Activated CD4-positive, CD25-positive, alpha-beta regulatory T cell treated with anti-CD3 and anti-CD28 coated beads, Interleukin-2, amount 50 U/mL, for 16 hours (primary cell): ENCODE data around the gene RPTN.
"Not testable (repeated sequence)": the region's sequence is repeated elsewhere in the genome, so short reads cannot be mapped to it uniquely, and the experiment has no call there.

ENCODE experiments used
- DNase-seq: peaks from one replicate; pipeline ENCODE4 v3.0.0-alpha.2; 2020; ENCODE audit warnings: low read depth, low spot score

Gene RPTN

DNA sequence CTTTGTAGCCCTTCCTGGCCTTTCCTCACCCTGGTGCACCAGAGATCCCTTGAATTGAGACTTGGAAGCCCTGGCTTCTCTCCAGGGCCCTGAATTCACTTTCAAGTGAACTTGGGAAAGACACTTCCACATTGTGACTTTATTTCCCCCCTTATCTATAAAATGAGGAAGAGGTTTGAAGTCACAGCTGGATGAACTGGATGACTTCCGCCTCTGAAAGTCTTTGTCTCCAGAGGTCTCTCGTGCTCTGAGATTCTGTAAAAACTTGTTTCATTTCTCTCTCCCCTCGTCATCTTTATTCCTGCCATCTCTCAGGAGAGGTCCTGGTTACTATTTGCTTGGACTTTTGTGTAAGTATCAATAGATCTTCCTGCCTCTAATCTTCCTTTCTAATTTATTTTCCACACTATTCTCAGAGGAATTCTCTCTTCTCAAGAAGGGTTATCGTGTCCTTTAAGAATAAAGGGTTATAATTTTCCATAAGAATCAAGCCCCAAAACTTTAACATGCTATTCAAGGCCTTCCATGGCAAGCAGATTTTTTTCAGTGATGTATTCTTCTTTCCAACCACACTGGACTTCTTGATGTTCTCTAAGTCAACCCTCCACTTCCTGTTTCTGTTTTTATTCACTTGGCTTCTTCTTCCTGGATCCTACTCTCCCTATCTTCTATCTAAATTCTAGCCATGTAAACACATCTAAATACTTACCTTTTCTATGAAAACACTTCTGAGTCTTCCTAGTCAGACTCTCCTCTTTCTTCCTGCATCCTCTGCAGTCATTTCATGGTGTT, 6.5 kb upstream of the RPTN start:
- DNase-seq = no peak

DNA sequence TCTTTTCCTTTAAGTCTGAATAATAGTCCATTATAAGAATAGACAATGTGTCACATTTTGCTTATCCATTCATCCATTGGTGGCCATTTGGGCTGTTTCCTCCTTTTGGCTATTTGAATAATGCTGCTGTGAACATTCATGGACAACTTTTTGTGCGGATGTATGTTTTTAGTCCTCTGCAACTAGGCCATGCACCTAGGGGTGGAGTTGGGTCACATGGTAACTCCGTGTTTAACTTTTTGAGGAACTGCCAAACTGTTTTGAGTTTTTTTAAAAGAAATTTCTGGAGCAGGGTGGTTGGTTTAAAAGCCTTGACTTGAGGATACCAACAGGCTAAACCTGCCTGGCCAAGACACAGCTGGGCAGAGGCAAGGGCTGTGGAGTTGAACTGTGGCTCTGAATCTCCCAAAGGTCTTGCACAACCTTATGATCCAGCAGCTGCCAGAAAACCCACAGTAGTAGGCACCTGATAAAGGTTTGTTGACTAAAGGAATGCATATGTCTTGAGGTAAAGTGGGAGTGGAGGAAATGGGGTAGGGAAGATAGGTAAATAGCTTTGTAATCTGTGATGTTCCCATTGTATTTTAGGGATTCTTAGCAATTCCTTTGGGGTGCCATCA, 5.6 kb upstream of the RPTN start:
- DNase-seq = no peak

DNA sequence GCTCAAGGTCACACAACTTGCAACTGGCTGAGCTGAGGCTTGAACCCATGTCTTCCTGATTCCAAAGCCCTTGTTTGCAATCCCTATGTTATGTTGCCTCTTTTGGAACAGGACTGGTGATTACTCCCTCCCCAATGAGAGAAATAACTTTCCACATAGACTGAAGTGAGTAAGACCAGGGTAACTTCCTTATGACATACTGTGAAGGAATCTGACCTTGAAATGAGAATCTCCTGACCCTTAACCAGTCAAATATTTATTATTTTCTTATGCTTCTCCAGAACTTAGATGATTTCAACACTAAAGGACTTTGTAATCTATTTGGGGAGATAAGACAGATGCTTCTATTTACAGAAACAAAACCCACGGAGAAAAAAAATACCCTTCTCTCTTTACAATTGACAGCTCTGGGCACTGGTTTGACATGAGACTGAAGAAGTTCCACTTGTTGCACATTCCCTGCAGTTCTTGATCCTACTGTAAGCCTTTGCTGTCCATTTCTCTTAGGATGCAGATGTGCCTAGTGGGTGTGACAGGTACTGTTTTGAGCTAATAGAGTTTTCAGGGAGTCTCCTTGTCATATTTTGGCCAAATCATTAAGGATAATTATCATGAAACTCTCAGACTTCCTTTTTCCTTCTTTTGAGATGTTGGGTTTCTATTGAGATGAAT, 3.9 kb upstream of the RPTN start:
- DNase-seq = no peak

DNA sequence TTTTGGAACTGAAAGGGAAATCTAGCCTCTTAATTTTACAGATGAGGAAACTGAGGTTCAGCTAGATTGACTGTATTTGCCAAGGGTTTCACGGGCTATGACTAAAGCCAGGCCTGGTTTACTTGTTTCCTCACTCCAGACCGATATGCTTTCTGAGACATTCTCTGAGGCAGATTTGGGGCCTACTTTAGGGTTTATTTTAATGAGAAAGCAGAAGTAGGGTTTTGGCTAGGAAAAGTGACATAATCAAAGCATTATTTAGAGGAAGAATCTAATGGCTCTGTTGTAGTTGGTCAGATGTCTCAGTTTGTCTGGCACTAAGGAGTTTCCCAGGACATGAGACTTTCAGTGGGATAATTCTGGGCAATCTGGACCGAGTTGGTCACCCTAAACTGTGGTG, 1.5 kb upstream of the RPTN start:
- DNase-seq = no peak

DNA sequence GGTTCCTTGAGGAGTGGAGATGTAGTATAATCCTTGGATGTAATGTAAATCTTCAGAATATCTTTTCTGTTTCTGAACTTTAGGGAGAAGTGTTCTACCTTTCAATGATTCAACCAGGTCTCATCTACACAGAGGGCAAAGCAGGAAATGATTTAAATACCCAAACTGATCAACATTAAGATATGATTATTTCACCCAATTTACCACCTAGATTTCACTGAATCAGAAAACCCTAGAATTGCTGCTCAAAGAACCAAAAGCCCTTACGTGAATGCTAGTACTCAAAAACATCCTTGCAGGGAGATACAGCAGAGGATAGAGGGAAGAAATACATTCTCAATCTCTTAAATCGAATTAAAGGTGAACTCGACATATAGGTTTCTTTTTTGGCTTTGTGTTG, 5.0 kb downstream of the RPTN start:
- no peak for DNase-seq

DNA sequence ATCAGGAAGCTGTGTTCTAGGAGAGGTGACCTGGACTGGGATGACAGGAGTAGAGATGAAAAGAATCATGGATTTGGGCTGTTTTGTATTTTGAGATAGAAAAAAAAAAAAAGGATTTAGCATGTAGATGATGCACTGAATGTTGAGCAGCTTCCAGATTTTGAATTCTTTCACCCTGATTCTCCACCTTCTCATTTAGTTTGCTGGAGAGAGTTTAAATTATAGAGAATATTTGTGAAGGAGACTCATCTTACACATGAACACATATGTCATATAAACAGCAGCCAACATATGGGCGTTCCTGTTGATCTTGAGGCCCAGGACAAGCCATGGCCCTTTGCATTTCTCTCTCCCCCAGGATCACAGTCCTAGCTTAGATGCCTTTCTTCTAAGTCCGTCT, 7.4 kb downstream of the RPTN start:
- no peak for DNase-seq

DNA sequence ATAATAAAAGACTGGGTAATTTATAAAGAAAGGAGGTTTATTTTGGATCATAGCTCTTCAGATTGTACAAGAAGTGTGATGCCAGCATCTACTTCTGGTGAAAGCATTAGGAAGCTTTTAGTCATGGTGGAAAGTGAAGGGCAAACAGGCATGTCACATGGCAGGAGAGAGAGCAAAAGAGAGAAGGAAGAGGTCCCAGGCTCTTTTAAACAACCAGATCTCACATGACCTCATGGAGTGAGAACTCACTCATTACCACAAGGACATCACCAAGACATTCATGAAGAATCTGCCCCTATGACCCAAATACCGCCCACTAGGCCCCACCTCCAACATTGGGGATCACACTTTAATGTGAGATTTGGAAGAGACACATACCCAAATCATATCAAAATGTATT, 10.0 kb downstream of the RPTN start:
- no peak for DNase-seq

DNA sequence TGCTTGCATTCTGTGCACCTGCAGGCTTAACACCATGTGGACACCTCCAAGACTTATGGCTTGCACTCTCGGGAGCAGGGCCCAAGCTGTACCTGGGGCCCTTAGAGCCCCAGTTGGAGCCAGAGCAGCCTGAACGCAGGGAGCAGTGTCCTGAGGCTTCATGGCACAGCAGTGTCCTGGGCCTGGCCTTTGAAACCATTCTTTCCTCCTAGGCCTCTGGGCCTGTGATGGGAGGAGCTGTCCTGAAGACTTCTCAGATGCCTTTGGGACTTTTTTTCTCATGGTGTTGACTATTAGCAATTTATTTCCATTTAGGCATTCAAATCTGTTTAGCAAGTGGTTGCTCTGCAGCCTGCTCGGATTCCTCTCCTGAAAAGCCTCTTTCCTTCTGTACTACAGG, 11.0 kb downstream of the RPTN start:
- no peak for DNase-seq

DNA sequence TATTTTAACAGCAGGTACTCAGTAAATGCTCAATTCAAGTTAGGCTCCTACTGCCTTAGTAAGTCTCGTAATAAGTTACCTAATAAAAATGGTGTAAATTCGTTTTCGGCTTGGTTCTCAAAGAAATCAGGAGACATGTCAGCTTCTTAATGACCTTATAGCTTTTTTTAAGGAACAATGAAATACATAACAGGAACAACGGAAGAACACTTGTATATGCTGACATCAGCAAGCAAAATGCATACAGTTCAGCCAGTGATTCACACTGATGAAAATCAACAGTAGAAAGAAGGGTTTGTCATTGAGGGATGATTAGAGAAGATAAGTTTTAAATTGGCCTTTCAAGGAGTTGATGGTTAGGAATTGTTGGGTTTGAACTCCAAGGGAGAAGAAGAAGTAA, 13.3 kb downstream of the RPTN start:
- DNase-seq = no peak

DNA sequence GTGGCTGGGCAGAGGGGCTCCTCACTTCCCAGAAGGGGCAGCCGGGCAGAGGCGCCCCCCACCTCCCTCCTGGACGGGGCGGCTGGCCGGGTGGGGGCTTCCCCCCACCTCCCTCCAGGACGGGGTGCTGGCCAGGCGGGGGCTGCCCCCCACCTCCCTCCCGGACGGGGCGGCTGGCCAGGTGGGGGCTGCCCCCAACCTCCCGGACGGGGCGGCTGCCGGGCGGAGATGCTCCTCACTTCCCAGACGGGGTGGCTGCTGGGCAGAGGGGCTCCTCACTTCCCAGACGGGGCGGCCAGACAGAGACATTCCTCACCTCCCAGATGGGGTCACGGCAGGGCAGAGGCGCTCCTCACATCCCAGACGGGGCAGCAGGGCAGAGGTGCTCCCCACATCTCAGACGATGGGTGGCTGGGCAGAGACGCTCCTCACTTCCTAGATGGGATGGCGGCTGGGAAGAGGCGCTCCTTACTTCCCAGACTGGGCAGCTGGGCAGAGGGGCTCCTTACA, 14.3 kb downstream of the RPTN start:
- not testable (repeated sequence) for DNase-seq

DNA sequence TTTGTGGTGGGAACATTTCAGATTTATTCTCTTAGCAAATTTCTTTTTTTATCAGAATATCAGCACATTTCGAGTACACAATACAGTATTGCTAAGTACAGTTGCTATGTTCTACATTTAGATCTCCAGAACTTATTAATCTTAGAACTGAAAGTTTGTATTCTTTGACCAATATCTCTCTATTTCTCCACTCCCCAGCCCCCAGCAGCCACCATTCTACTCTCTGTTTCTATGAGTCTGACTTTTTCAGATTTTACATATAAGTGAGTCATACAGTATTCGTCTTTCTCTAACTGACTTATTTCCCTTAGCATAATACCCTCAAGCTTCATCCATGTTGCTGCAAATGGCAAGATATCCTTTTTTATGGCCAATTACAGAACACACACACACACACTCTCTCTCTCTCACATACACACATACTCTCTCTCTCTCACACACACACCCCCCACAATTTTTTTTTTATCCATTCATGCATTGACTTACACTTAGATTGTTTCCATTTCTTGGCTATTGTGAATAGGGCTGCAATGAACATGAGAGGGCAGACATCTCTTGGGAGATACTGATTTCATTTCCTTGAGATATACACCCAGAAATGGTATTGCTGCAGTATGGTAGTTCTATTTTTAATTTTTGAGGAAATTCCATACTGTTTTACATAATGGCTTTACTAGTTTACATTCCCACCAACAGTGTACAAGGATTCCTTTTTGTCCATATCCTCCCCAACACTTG, 15.7 kb downstream of the RPTN start:
- no peak for DNase-seq

DNA sequence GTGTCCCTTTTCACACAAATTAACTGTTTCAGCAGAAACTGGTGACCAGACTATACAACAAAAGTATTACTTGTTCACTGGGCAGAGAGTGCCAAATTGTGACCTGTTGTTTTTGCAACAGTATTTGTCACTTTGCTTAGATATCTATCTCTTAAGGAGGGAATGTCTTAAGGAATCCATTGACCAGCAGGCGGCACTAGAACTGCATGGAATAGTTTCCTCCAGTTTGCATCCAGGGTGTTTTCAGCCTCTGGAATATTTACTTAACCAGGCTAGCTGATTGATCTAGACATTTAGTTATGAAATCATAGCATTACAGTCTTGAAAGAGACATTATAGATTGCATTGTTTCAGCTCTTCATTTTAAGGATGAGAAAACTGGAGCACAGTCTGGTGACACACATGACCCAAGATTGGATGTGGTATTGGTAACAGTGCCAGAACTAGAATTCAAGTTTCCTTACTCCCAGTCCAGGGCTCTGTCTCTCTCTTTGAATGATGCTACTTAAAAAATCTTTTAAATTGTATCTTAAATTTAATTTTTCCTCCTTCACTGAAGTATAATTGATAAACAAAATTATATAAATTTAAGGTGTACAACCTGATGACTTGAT, 16.9 kb downstream of the RPTN start:
- no peak for DNase-seq

DNA sequence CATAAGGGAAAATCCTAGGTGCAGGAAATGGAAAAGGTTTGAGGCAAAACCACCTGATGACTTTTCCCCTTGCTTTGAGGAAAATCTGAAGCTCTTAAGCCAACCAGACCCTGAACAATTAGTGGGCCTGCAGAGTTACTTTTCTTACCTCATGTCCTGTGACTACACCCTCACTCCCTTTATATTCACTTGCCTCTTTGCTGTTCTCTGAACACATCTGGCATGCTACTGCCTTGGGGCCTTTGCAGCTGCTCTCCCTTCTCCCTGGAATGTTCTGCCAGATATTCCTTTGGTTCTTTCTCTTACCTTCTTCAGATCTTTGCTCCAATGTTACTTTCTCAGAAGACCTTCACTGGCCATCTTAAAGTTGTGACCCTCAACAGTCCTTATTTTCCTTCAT, 21.8 kb downstream of the RPTN start:
- no peak for DNase-seq

DNA sequence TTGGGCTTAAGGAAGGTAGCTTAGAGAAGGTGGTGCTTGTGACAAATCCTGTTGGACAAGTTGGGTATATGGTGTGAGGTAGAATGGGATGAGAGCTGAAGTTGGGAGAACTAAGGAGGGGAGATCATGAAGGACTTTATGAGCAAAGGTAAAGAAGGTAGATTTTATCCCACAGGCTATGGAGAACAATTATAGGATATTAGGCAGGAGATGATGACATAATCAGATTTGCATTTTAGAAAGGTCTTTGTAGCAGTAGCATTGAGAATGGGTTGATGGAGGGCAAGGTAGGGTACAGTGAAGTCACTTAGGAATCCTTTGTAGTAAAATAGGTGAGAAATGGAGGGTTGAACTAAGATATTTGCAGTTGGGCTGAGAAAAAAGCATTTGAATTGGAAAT, 28.8 kb downstream of the RPTN start:
- DNase-seq = no peak

DNA sequence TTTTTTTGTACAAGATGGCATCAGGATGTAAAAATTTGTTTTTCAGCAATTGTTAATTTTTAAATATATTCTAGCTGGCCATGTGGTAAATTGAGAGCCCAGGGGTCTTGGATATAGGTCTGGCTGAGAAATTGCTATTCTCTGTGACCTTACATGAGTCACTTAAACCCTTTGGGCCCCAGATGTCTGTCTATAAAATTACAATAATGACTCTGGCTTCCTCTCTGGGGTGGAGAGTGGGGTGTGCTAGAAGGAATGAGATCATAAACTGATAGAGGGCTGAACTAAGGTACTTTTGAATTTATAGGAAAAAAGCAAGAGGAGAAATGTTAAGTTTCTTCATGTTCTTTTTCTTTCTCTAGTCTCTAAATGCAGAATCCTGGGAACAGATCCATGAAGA, 31.4 kb downstream of the RPTN start:
- no peak for DNase-seq

DNA sequence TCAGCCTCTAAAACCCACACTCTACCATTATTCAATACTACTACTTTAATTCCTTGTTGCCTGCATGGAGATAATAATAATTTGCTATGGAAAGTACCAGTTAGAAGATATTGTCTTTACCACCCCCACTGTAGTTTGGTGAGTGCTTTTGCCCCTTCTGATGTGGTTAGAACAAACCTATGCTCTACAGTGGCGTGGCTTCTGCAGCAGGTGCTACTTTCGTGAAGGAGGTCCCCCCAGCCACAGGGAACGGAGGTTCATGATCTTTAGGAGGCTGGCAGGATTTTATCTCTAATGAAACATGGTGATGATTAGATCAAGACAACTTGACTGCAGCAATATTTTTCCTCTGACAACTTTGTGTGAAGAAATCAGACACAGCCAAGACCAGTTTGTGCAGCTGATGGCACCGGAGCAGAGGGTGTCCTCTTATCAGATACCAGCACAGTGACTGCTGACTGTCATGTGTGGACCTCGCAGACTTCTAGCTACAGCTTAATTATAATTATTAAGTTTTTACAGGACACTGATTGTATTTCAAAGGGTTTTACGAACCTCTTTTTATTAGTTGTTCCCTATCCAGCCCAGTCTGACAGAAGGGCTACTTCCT, 33.1 kb downstream of the RPTN start:
- no peak for DNase-seq

DNA sequence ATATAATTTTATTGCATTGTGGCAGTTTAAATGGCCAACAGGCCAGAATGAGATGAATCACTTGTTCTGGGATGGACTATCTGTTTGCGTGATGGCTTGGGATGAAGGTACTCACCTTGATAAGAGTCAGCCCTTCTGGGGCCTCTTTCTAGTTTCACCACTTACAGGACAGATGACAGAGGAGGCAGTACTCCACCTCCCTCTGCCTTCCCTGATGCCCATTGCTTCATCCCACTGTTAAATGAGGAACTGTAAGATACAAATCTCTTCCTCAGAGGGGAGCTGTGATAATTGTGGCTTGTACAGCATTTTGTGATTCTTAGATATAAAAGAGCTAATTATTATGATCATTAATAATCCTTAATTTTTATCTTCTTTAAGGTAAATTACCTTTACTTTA, 40.1 kb downstream of the RPTN start:
- DNase-seq = no peak

DNA sequence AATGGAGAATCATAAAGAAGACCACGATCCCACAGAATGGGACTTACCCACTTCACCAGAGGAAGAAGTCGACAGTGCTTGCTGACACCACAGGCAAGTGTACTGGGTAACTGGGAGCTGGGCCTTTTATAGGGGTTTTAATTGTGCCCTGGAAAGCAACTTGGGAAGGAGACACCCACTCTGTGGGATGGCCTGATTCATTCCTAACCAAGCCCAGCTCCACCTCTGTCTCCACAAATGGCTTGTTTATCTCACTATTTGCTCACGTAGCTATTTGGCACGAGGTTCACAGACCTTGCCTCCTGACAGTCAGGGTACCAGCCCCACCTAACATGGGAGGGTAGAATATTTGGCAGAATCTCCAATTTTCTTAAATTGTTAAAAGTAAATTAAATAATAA, 43.7 kb downstream of the RPTN start, which contains the start of gene TCHH:
Gene TCHH, minus strand, starts transcription at position 101 of the 400 bp plus-strand sequence. CDS start 1,364 bp downstream, outside the sequence.
- DNase-seq = no peak

DNA sequence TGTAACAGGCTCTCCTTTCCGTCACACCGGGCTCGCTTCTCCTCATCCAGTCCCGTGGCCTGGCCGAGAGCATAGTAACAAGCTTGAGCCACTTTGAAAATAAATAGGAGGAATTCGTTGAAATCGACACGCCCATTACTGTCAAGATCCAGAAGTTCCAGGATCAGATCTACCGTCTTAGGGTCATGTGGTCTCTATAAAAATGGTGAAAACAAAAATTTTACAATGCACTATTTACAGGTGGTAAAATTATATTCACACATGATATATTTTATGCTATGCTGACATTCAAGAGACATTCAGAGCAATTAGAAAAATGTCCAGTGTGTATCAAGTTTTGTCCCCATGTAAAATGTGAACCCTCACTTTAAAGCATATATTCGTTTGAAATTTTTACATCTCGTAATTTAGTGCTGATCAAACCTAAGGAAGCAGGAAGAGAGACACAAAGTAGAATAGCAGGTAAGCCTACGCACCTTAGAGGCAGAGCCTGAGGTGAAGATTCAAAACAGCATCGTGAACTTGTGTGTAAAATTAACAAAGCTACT, 46.1 kb downstream of the RPTN start:
- no peak for DNase-seq

DNA sequence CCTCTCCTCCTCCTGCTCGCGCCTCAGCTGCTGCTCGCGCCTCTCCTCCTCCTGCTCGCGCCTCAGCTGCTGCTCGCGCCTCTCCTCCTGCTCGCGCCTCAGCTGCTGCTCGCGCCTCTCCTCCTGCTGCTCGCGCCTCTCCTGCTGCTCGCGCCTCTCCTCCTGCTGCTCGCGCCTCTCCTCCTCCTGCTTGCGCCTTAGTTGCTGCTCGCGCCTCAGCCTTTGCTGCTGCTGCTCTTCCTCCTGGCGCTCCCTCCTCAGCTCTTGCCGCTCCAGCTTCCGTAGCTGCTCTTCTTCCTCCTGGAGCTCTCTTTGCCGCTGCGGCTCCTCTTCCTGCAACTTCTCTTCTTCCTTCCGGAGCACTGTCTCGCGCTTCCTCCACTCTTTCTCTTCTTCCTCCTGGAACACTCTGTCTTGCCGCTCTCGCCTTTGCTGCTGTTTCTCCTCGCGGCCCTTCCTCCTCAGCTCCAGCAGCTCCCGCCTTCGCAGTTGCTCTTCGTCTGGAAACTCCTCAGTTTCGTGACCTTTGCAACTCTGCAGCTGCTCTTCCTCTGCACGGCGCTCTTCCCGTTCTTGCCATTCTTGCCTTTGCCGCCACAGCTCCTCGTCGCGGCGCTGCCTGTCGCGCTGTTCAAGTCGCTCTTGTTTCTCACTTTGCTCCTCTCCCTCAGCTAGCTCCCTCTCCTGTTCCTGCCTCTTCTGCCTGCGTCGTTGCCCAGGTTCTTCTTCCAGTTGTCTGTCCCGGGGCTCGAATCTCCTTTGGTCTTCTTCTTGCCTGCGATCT, 46.7 kb downstream of the RPTN start:
- no peak for DNase-seq
